Neural crest cell (in vitro differentiated cells): ENCODE results near the gene MCF2L. TPM values are rescaled to one million over a fixed set of nuclear protein-coding genes. Genes with fewer than 3 reads are reported as not detected.

ENCODE experiments used
- DNase-seq: peaks from one replicate; pipeline ENCODE4 v3.0.0; 2021; ENCODE audit warnings: low read depth, mixed read lengths, low spot score
- H3K27ac Mint-ChIP-seq: one replicate; pipeline ENCODE4 v1.8.0; 2021; ENCODE audit warnings: mild to moderate bottlenecking, mixed read lengths; ENCODE audit not compliant: unreplicated experiment
- H3K27me3 Mint-ChIP-seq: 2 replicates; pipeline ENCODE4 v1.8.0; 2021; ENCODE audit warnings: low read depth, mild to moderate bottlenecking, mixed read lengths
- H3K36me3 Mint-ChIP-seq: 2 replicates; pipeline ENCODE4 v1.8.0; 2021; ENCODE audit warnings: low read depth, mild to moderate bottlenecking, mixed read lengths
- H3K4me1 Mint-ChIP-seq: 2 replicates; pipeline ENCODE4 v1.8.0; 2021; ENCODE audit warnings: mixed read lengths
- H3K4me3 Mint-ChIP-seq: one replicate; pipeline ENCODE4 v1.8.0; 2021; ENCODE audit warnings: mild to moderate bottlenecking, mixed read lengths
- H3K9me3 Mint-ChIP-seq: 2 replicates; pipeline ENCODE4 v1.8.0; 2021; ENCODE audit warnings: mixed read lengths
- CTCF ChIP-seq: fragments of 200-600 bp; sonication (generic); conservative IDR thresholded peaks from 2 replicates; pipeline ENCODE4 v1.5.0; 2021; ENCODE audit warnings: antibody characterized with exemption, mild to moderate bottlenecking
- total RNA-seq: library from RNA; stranded (reverse); gene quantifications from 2 replicates; pipeline ENCODE4 v1.2.1, GENCODE V29; 2021

Gene MCF2L
- total RNA-seq, 1 donor from 2014 or later, result 59.9 TPM

GRCh38 chr13:112955271-112955937 lies 13.6 kb upstream of the MCF2L start:
- H3K9me3 Mint-ChIP-seq, result no peaks in the 10 kb centered on the region
- H3K27me3 Mint-ChIP-seq, result peaks cover 16% of the 10 kb centered on the region
- TF ChIP-seq CTCF, result no peak
- no peak overlapping the region for H3K27ac Mint-ChIP-seq
- peaks cover 62% of the 10 kb centered on the region for H3K4me1 Mint-ChIP-seq
- peak overlapping the region; percentile 29 for H3K4me3 Mint-ChIP-seq
- DNase-seq, result no peak
- no peaks in the 10 kb centered on the region for H3K36me3 Mint-ChIP-seq

- H3K36me3 Mint-ChIP-seq, result no peaks in the 10 kb centered on the region
- no peak for TF ChIP-seq CTCF
- no peak for DNase-seq
- H3K4me3 Mint-ChIP-seq, result peak overlapping the region; percentile 29
- no peak overlapping the region for H3K27ac Mint-ChIP-seq
- no peaks in the 10 kb centered on the region for H3K9me3 Mint-ChIP-seq
- peaks cover 13% of the 10 kb centered on the region for H3K27me3 Mint-ChIP-seq
- H3K4me1 Mint-ChIP-seq, result peaks cover 63% of the 10 kb centered on the region
Measured at GRCh38 chr13:112955956-112956355, 13.1 kb upstream of the MCF2L start.

DNA sequence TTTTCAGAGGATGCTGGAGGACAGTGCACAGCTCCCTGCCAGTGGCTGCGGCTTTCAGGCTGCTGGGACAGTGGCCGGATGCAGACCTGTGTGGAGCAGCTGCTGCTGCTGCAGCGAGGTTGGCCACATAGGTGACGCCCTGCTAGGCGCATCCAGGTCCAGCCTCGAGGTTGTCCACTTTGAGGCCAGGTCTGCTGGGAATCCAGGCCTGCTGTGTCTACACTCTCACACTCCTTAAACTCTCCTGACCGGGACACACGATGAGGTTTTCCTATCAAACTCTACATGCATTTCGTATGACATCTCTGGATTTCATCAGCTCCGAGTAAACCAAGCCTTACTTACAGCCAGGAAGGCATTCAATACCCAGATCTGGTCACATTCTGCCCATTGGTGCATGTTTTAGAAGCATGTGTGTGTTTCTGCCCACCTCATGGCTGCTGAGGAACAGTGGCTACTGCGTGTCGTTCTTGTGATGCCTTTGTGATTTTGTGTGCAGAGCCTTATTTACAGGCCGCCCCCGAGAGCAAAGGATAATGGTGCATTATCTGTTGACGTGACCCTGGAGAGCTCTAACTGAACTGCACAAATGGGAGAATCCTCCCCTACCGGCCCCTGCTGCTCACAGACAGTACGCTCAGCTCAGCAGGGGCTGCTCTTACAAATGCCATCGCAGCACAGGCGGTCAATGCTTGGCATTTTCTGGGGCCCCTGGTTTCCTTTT lies 12.3 kb upstream of the MCF2L start:
- peak overlapping the region; percentile 91 for H3K27ac Mint-ChIP-seq
- H3K36me3 Mint-ChIP-seq, result peaks cover under 1% of the 10 kb centered on the region
- peak; percentile 33 for DNase-seq
- TF ChIP-seq CTCF, result no peak
- H3K9me3 Mint-ChIP-seq, result no peaks in the 10 kb centered on the region
- peaks cover 10% of the 10 kb centered on the region for H3K27me3 Mint-ChIP-seq
- H3K4me1 Mint-ChIP-seq, result peaks cover 60% of the 10 kb centered on the region
- peak overlapping the region; percentile 87 for H3K4me3 Mint-ChIP-seq

- Mint-ChIP-seq H3K36me3 (peaks cover 4% of the 10 kb centered on the region), H3K4me3 (peak overlapping the region; percentile 87), H3K27me3 (peaks cover 10% of the 10 kb centered on the region), H3K27ac (peak overlapping the region; percentile 91), H3K9me3 (no peaks in the 10 kb centered on the region), H3K4me1 (peaks cover 60% of the 10 kb centered on the region)
- no peak for TF ChIP-seq CTCF
- no peak for DNase-seq
Measured at GRCh38 chr13:112957295-112957677, 11.7 kb upstream of the MCF2L start.

- no peaks in the 10 kb centered on the region for H3K9me3 Mint-ChIP-seq
- H3K4me3 Mint-ChIP-seq, result peak overlapping the region; percentile 56
- peaks cover 4% of the 10 kb centered on the region for H3K36me3 Mint-ChIP-seq
- no peak for TF ChIP-seq CTCF
- H3K4me1 Mint-ChIP-seq, result peaks cover 56% of the 10 kb centered on the region
- H3K27ac Mint-ChIP-seq, result peak overlapping the region; percentile 100
- DNase-seq, result no peak
- peaks cover 10% of the 10 kb centered on the region for H3K27me3 Mint-ChIP-seq
Measured at GRCh38 chr13:112958127-112958989, 10.7 kb upstream of the MCF2L start.
